ENCODE measurements around the gene IL15RA. TPM values are rescaled to one million over a fixed set of nuclear protein-coding genes. Genes with fewer than 3 reads are reported as not detected.

The IL15RA gene
- 9.1 and 16.4 TPM in 2 replicates for total RNA-seq

GRCh38 chr10:5977471-5978229, at the start of gene IL15RA:
Gene IL15RA, minus strand, starts transcription at chr10:5977543. Its CDS starts 51 bp downstream, at chr10:5977492.

Other genes starting within 250 kb of the IL15RA start
- gene GDI2, start 164.1 kb downstream of the IL15RA start, total RNA-seq = 266 and 348 TPM in 2 replicates
- gene ANKRD16, start 87.7 kb downstream of the IL15RA start, total RNA-seq = 2.7 and 3.4 TPM in 2 replicates
- 78.3 and 92.5 TPM in 2 replicates for gene FBH1, start 87.3 kb downstream of the IL15RA start, total RNA-seq
- gene IL2RA, start 84.8 kb upstream of the IL15RA start, total RNA-seq = not detected in 2 replicates
- gene RBM17, start 111.5 kb upstream of the IL15RA start, total RNA-seq = 19.9 and 24.8 TPM in 2 replicates
- gene PFKFB3, start 225.4 kb upstream of the IL15RA start, total RNA-seq = 24.2 and 24.9 TPM in 2 replicates